ENCODE data around the gene ADARB2.

The ADARB2 gene

GRCh38 chr10:1605121-1605520 lies 132.2 kb downstream of the ADARB2 start:
- Histone ChIP-seq H3K9me3 (ENCODE audit: severe bottlenecking) (no peaks in the 10 kb centered on the region), H3K4me3 (ENCODE audit: severe bottlenecking) (no peak overlapping the region), H3K4me1 (ENCODE audit: insufficient read depth, poor library complexity, severe bottlenecking) (peaks cover 3% of the 10 kb centered on the region), H3K36me3 (ENCODE audit: low read depth) (no peaks in the 10 kb centered on the region), H3K27ac (ENCODE audit: poor library complexity, severe bottlenecking) (no peak overlapping the region), H3K27me3 (ENCODE audit: insufficient read depth, poor library complexity, severe bottlenecking) (no peaks in the 10 kb centered on the region)
- TF ChIP-seq CTCF (IDR thresholded peaks at IDR 0.05; ENCODE audit: poor library complexity, severe bottlenecking), result no peak
- no peak for ATAC-seq (ENCODE audit: low read depth)
- DNase-seq (ENCODE audit: low spot score), result no peak

- ATAC-seq (ENCODE audit: low read depth) (no peak), DNase-seq (ENCODE audit: low spot score) (no peak)
- H3K36me3 ChIP-seq (ENCODE audit: low read depth), result no peaks in the 10 kb centered on the region
- no peaks in the 10 kb centered on the region for H3K9me3 ChIP-seq (ENCODE audit: severe bottlenecking)
- H3K27ac ChIP-seq (ENCODE audit: poor library complexity, severe bottlenecking), result no peak overlapping the region
- peaks cover 3% of the 10 kb centered on the region for H3K4me1 ChIP-seq (ENCODE audit: insufficient read depth, poor library complexity, severe bottlenecking)
- no peaks in the 10 kb centered on the region for H3K27me3 ChIP-seq (ENCODE audit: insufficient read depth, poor library complexity, severe bottlenecking)
- no peak overlapping the region for H3K4me3 ChIP-seq (ENCODE audit: severe bottlenecking)
- no peak for TF ChIP-seq CTCF (IDR thresholded peaks at IDR 0.05; ENCODE audit: poor library complexity, severe bottlenecking)
Measured at GRCh38 chr10:1604246-1604645, 133.1 kb downstream of the ADARB2 start.

- no peak for ATAC-seq (ENCODE audit: low read depth)
- Histone ChIP-seq H3K4me1 (ENCODE audit: insufficient read depth, poor library complexity, severe bottlenecking) (peaks cover 3% of the 10 kb centered on the region), H3K9me3 (ENCODE audit: severe bottlenecking) (no peaks in the 10 kb centered on the region), H3K36me3 (ENCODE audit: low read depth) (no peaks in the 10 kb centered on the region), H3K27me3 (ENCODE audit: insufficient read depth, poor library complexity, severe bottlenecking) (no peaks in the 10 kb centered on the region), H3K27ac (ENCODE audit: poor library complexity, severe bottlenecking) (no peak overlapping the region), H3K4me3 (ENCODE audit: severe bottlenecking) (no peak overlapping the region)
- no peak for DNase-seq (ENCODE audit: low spot score)
- no peak for TF ChIP-seq CTCF (IDR thresholded peaks at IDR 0.05; ENCODE audit: poor library complexity, severe bottlenecking)
Measured at GRCh38 chr10:1603181-1603580, 134.1 kb downstream of the ADARB2 start.

GRCh38 chr10:1602037-1602484 lies 135.3 kb downstream of the ADARB2 start:
- Histone ChIP-seq H3K4me1 (ENCODE audit: insufficient read depth, poor library complexity, severe bottlenecking) (peaks cover 3% of the 10 kb centered on the region), H3K27ac (ENCODE audit: poor library complexity, severe bottlenecking) (no peak overlapping the region), H3K9me3 (ENCODE audit: severe bottlenecking) (no peaks in the 10 kb centered on the region), H3K27me3 (ENCODE audit: insufficient read depth, poor library complexity, severe bottlenecking) (no peaks in the 10 kb centered on the region), H3K36me3 (ENCODE audit: low read depth) (no peaks in the 10 kb centered on the region), H3K4me3 (ENCODE audit: severe bottlenecking) (no peak overlapping the region)
- no peak for TF ChIP-seq CTCF (IDR thresholded peaks at IDR 0.05; ENCODE audit: poor library complexity, severe bottlenecking)
- no peak for ATAC-seq (ENCODE audit: low read depth)
- no peak for DNase-seq (ENCODE audit: low spot score)

GRCh38 chr10:1601406-1601805 lies 135.9 kb downstream of the ADARB2 start:
- Histone ChIP-seq H3K27me3 (ENCODE audit: insufficient read depth, poor library complexity, severe bottlenecking) (no peaks in the 10 kb centered on the region), H3K9me3 (ENCODE audit: severe bottlenecking) (no peaks in the 10 kb centered on the region), H3K36me3 (ENCODE audit: low read depth) (no peaks in the 10 kb centered on the region), H3K4me3 (ENCODE audit: severe bottlenecking) (no peak overlapping the region), H3K4me1 (ENCODE audit: insufficient read depth, poor library complexity, severe bottlenecking) (peaks cover 3% of the 10 kb centered on the region), H3K27ac (ENCODE audit: poor library complexity, severe bottlenecking) (peak overlapping the region; percentile 53)
- TF ChIP-seq CTCF (IDR thresholded peaks at IDR 0.05; ENCODE audit: poor library complexity, severe bottlenecking), result no peak
- no peak for ATAC-seq (ENCODE audit: low read depth)
- no peak for DNase-seq (ENCODE audit: low spot score)

All from RWPE2 (cell line).